Lower lobe of right lung (tissue), 2 donors: ENCODE measurements around the gene DCHS1. TPM values are rescaled to one million over a fixed set of nuclear protein-coding genes. Genes with fewer than 3 reads are reported as not detected.

Source experiments
- ATAC-seq, 2 donors: fragments of 200-7000 bp; cut with Tn5 transposase; one replicate each; pipeline ENCODE4 v1.9.1; 2020 to 2022; ENCODE audit warnings: mild to moderate bottlenecking in 2 of 2, moderate library complexity in 2 of 2
- DNase-seq: peaks from one replicate; pipeline ENCODE4 v3.0.0-alpha.2; 2020
- H3K27ac ChIP-seq: fragments of 200-600 bp; one replicate; pipeline ENCODE4 v1.8.0; 2022
- H3K27me3 ChIP-seq: fragments of 200-600 bp; one replicate; pipeline ENCODE4 v1.8.0; 2022; ENCODE audit warnings: low read depth
- H3K36me3 ChIP-seq: fragments of 200-600 bp; one replicate; pipeline ENCODE4 v1.8.0; 2022; ENCODE audit warnings: mild to moderate bottlenecking
- H3K4me1 ChIP-seq: fragments of 200-600 bp; one replicate; pipeline ENCODE4 v1.8.0; 2022
- H3K4me3 ChIP-seq: fragments of 200-600 bp; one replicate; pipeline ENCODE4 v1.8.0; 2022; ENCODE audit warnings: mild to moderate bottlenecking
- H3K9me3 ChIP-seq: fragments of 200-600 bp; one replicate; pipeline ENCODE4 v1.8.0; 2022
- intact Hi-C: fragments of 100-400 bp; cut with DNase I; formaldehyde crosslinking; loops from one replicate; pipeline ENCODE4 v1.11.0; 2022
- total RNA-seq: library from RNA; stranded (reverse); fragmentation: NEBNext Ultra II Directional; extraction: Animal tissue kit (Norgen Biotek cat#: 25700); gene quantifications from one replicate; pipeline ENCODE4 v1.2.1, GENCODE V29; 2021
- TF ChIP-seq, protein P1 (sequence below): fragments of 200-600 bp; IDR thresholded peaks from one replicate; pipeline ENCODE4 v1.8.0; 2022; ENCODE audit warnings: antibody characterized with exemption, mild to moderate bottlenecking
- donor health status: DM: no; HTN: yes; CAD: no; lungs with severe emphysema.

DCHS1 gene
- total RNA-seq, 1 donor from 2014 or later = 23.2 TPM

- DNase-seq = no peak
- TF ChIP-seq, protein P1, sequence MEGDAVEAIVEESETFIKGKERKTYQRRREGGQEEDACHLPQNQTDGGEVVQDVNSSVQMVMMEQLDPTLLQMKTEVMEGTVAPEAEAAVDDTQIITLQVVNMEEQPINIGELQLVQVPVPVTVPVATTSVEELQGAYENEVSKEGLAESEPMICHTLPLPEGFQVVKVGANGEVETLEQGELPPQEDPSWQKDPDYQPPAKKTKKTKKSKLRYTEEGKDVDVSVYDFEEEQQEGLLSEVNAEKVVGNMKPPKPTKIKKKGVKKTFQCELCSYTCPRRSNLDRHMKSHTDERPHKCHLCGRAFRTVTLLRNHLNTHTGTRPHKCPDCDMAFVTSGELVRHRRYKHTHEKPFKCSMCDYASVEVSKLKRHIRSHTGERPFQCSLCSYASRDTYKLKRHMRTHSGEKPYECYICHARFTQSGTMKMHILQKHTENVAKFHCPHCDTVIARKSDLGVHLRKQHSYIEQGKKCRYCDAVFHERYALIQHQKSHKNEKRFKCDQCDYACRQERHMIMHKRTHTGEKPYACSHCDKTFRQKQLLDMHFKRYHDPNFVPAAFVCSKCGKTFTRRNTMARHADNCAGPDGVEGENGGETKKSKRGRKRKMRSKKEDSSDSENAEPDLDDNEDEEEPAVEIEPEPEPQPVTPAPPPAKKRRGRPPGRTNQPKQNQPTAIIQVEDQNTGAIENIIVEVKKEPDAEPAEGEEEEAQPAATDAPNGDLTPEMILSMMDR = no peak
- H3K4me1 ChIP-seq = no peaks in the 10 kb centered on the region
- H3K36me3 ChIP-seq = peaks cover 4% of the 10 kb centered on the region
- H3K27ac ChIP-seq = no peak overlapping the region
- no peak overlapping the region for H3K4me3 ChIP-seq
- no peaks in the 10 kb centered on the region for H3K27me3 ChIP-seq
- intact Hi-C loops = no loop called here
- ATAC-seq = no peak
- peaks cover 22% of the 10 kb centered on the region for H3K9me3 ChIP-seq
Observed at GRCh38 chr11:6583584-6583983, 72.0 kb downstream of the DCHS1 start.

- Histone ChIP-seq H3K4me3 (no peak overlapping the region), H3K4me1 (no peaks in the 10 kb centered on the region), H3K36me3 (peaks cover 4% of the 10 kb centered on the region), H3K27me3 (no peaks in the 10 kb centered on the region), H3K9me3 (peaks cover 21% of the 10 kb centered on the region), H3K27ac (no peak overlapping the region)
- intact Hi-C loops = no loop called here
- TF ChIP-seq, protein P1 = no peak
- ATAC-seq (no peak), DNase-seq (no peak)
Observed at GRCh38 chr11:6579681-6580080, 75.9 kb downstream of the DCHS1 start.

DNA sequence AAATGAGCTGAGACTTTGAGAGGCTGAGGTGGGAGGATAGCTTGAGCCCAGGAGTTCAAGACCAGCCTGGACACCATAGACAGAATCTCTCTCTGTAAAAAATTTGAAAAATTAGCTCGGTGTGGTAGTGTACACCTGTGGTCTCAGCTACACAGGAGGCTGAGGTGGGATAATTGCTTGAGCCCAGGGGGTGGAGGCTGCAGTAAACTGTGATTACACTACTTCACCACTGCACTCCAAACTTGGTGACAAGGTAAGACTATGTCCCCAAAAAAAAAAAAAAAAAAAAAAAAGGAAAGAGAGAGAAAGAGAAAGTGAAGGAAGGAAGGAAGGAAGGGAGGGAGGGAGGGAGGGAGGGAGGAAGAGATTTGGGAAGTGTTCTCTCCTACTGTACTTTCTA lies 77.5 kb downstream of the DCHS1 start:
- H3K36me3 ChIP-seq = peaks cover 4% of the 10 kb centered on the region
- H3K9me3 ChIP-seq = peaks cover 5% of the 10 kb centered on the region
- H3K4me3 ChIP-seq = no peak overlapping the region
- no peaks in the 10 kb centered on the region for H3K4me1 ChIP-seq
- no peak overlapping the region for H3K27ac ChIP-seq
- ATAC-seq = no peak
- TF ChIP-seq, protein P1 = no peak
- no peaks in the 10 kb centered on the region for H3K27me3 ChIP-seq
- intact Hi-C loops = no loop called here
- no peak for DNase-seq

DNA sequence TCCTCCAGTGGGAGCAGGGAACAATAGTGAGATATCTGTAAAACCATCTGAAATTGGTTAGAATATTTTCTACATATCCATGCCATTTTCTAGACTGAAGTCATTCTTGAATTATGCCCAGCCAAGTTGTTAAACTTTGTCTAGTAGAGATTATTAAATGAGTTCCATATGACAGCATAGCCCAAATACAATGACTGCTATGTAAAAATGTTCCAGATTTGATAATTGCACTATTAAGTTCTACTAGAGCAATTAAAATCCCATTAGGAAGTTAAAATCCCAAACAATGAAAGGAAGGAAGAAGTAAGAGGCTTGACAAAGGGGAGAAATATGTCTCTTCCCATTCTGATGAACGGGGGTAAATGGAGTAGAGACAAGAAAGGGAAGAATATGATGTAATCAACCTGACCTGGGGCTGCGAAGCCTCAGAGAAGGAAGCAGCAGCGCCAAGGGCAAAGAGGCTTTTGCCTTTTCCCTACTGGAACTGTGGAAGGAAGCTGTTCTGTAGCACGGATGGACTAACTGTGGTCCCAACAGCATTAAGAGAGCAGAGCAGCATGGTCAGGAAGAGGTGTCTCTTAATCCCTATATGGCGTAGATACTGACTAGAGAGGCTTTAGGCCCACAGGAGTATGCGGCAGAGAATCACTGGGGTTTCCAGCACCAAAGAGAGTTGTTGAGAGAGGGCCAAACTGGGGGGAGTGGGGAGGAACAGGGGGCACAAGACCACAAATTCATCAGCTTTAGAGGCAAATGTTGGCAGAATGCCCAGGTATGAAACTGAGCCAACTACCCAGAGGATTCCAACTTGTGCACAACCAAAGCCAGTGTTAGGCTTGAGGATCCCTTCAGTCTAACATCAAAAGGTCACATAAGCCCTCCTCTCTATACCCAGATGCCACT lies 78.9 kb downstream of the DCHS1 start:
- DNase-seq (no peak), ATAC-seq (peak in 1 of 2 donors; percentile 53)
- Histone ChIP-seq H3K4me3 (no peak overlapping the region), H3K36me3 (peaks cover 4% of the 10 kb centered on the region), H3K27ac (peak overlapping the region; percentile 36), H3K27me3 (no peaks in the 10 kb centered on the region), H3K4me1 (no peaks in the 10 kb centered on the region), H3K9me3 (no peaks in the 10 kb centered on the region)
- TF ChIP-seq, protein P1 = no peak
- intact Hi-C loops = no loop called here

DNA sequence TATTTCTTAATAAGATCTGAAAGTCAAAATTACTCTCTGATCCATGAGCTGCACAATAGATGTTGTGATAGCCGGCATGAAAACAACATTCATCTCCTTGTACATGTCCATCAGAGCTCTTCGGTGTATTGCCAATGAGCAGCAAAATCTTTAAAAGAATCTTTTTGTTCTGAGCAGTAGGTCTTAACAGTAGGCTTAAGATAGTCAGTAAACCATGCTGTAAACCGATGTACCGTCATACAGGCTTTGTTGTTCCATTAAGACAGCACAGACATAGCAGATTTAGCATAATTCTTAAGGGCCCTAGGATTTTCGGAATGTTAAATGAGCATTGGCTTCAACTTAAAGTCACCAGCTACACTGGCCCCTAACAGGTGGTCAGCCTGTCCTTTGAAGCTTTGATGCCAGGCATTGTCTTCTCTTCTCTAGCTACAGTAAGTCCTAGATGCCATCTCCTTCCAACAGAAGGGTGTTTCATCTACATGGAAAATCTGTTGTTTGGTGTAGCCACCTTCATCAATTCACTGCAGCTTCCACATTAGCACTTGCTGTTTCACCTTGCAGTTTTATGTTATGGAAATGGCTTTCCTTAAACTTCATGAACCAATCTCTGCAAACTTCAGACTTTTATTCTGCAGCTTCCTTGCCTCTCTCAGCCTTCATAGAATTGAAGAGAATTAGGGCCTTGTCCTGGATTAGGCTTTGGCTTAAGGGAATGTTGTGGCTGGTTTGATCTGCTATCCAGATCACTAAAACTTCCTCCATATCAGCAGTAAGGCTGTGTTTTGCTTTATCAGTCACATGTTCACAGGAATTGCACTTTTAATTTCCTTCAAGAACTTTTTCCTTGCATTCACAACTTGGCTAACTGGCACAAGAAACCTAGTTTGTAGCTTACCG lies 80.5 kb downstream of the DCHS1 start:
- Histone ChIP-seq H3K4me3 (no peak overlapping the region), H3K9me3 (no peaks in the 10 kb centered on the region), H3K27me3 (no peaks in the 10 kb centered on the region), H3K36me3 (peaks cover under 1% of the 10 kb centered on the region), H3K27ac (no peak overlapping the region), H3K4me1 (no peaks in the 10 kb centered on the region)
- TF ChIP-seq, protein P1 = no peak
- intact Hi-C loops = no loop called here
- DNase-seq = no peak
- no peak for ATAC-seq
